Measurements from ENCODE around the gene ZNF277. TPM values are rescaled to one million over a fixed set of nuclear protein-coding genes. Genes with fewer than 3 reads are reported as not detected.

Gene ZNF277
- total RNA-seq, 8 experiments from 2014 or later: 20.7 to 29.9 (median 28.0) TPM

DNA sequence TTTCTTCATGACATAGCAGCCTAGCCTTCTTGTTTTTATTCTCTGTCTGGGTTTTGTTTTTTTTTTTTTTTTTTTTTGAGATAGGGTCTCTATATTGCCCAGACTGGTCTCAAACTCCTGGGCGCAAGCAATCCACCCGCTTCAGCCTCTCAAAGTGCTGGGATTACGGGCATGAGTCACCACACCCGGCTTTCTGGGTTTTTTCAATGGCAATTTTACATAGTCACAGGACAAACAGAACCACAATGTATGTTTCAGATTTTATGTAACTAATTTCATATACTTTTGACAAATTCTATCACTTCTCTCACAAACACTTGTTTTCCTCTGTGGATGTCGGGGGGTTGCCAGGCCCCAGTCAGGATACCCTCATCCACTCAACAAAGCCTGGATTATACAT is 16.8 kb upstream of the ZNF277 start:
- in situ Hi-C loops (cut with MboI; ENCODE audit: low pct_unique_long_range_greater_than_20kb in 2 of 9, low sequenced_read_pairs in 9 of 9, unreplicated experiment in 9 of 9): no loop called here
- Histone ChIP-seq H3K4me3 (no peak overlapping the region), H3K4me1 (replicated peaks in 1 of 2) (peaks cover 0 to 2% of the 10 kb centered on the region in 2 donors), H3K27ac (no peak overlapping the region)
- no peak for ATAC-seq (replicated peaks in 6 of 8)
- WGBS, 10 experiments: 88 to 100% (median 100%) methylated on average over 1 to 5 of the region's 5 CpGs; no CpG with 5 or more reads in 1 of the 10 experiments

DNA sequence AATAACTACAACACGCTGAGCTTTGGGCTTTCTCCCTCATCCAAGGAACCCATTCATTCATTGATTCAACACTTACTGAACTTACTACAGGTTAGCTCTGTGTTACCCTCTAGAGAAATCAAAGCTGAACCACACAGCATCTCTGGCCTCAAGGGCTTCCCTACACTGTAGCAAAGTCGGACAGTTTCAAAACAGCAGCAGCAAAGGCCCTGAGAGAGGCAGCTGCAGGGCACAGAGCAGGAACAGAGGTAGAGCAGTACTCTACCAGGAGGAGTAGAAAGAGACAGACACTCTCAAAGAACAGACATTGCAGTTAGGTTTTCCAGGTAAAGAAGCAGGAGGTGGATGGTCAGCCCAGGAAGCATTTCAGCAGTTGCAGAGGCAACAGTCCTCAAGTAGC is 16.4 kb upstream of the ZNF277 start:
- ATAC-seq (replicated peaks in 6 of 8): no peak
- 80 to 100% (median 86%) methylated on average over 1 to 2 of the region's 2 CpGs; no CpG with 5 or more reads in 5 of the 10 experiments for WGBS, 10 experiments
- Histone ChIP-seq H3K27ac (no peak overlapping the region), H3K4me1 (replicated peaks in 1 of 2) (no peaks in the 10 kb centered on the region), H3K4me3 (no peak overlapping the region)
- in situ Hi-C loops (cut with MboI; ENCODE audit: low pct_unique_long_range_greater_than_20kb in 2 of 9, low sequenced_read_pairs in 9 of 9, unreplicated experiment in 9 of 9): no loop called here

DNA sequence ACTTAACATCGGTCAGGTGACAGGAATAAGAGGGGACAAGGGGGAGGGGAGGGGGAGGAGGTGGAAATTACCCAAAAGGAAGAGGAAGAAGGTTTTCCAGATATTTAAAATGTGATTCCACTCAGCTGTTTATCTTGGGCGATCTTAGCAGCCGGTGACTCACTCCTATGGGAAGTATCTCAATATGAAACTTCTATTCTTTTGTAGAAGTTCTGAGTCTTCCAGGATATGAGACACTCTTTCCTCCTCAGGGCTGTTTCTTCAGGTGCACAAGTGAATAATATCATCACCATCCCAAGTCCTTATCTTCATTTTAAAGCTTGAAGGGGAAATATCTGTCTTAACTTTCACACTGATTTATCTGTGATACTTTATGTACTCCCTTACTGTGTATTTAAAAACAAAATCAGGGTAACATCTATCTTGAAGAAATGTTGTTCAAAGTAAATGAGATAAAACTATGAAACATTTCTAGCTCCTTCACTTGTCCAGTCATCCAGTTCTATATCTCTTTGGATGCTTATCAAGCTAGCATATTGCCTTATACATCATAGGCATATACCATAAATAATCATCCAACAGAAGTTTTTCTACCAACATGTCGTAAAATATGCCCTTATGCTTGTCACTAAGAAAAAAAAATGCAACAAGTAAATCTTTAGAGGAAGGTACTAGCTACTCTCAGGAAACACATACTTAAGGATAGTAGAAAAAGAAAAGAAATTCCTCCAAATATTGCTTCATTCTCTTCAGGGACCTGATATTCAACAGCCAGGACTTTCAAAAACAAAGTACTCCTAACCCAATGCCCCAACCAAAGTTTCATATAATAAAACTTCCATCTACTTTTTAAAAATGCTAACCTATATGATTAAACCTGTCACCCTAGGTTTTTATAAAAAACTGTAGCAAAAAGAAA is 14.0 kb upstream of the ZNF277 start:
- peak in 3 of 8 experiments; percentile 65 to 83 (median 78) for ATAC-seq (replicated peaks in 6 of 8)

DNA sequence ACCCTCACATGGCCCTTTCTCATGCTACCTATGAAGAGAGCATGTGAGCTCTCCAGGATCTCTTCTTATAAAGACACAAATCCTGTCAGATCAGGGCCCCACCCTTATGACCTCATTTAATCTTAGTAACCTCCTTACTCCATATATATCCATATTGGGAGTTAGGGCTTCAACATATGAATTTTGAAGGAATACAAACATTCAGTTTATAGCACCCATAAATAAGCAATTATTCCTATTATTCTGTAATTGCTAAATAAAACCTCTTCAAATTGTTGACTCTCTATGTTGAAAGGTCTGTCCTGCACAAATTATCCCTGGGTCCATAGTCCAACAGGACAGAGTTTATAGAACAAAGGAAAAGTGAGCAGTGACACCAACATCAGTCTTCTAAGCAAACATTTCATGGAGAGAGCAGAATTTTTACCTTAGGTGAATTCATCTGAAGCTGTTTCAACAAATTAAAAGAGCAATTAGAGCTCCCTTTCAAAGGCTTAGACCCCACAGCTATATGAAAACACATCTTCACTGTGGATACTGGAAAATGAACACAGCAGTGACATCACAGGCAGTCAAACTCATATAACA is 12.5 kb upstream of the ZNF277 start:
- peak in 1 of 8 experiments; percentile 26 for ATAC-seq (replicated peaks in 6 of 8)
- in situ Hi-C loops (cut with MboI; ENCODE audit: low pct_unique_long_range_greater_than_20kb in 2 of 9, low sequenced_read_pairs in 9 of 9, unreplicated experiment in 9 of 9): no loop called here
- no peak overlapping the region for H3K27ac ChIP-seq

More for the DNA sequence above, 14.0 kb upstream of the ZNF277 start:
- Histone ChIP-seq H3K4me3 (no peak overlapping the region), H3K4me1 (replicated peaks in 1 of 2) (peaks cover 0 to 8% of the 10 kb centered on the region in 2 donors), H3K27ac (no peak overlapping the region)
- in situ Hi-C loops (cut with MboI; ENCODE audit: low pct_unique_long_range_greater_than_20kb in 2 of 9, low sequenced_read_pairs in 9 of 9, unreplicated experiment in 9 of 9): no loop called here
- WGBS, 10 experiments: 27 to 100% (median 95%) methylated on average over 1 to 3 of the region's 4 CpGs

DNA sequence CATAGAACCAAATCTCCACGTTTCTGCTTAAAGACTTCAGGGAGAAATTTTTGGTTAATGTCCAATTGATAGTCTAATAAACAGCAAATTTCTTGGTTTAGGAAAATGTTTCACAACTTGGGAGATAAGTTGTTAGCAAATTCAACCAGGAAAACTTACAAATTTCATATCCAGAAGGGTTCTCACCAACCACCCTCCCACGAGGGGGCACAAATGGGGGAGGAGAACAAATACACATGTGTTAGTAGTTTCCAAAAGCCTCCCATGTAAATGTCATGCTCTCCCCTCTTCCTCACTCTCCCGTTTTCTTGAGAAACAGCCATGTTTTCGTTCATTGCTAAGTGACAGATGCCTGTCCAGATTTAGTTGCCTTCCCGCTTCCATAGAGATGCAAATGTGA is 10.8 kb upstream of the ZNF277 start:
- in situ Hi-C loops (cut with MboI; ENCODE audit: low pct_unique_long_range_greater_than_20kb in 2 of 9, low sequenced_read_pairs in 9 of 9, unreplicated experiment in 9 of 9): no loop called here
- 50 to 87% (median 79%) methylated on average over 2 to 5 of the region's 5 CpGs; no CpG with 5 or more reads in 1 of the 10 experiments for WGBS, 10 experiments
- no peak for ATAC-seq (replicated peaks in 6 of 8)
- Histone ChIP-seq H3K4me1 (replicated peaks in 1 of 2) (peaks cover 0 to 8% of the 10 kb centered on the region in 2 donors), H3K4me3 (no peak overlapping the region), H3K27ac (no peak overlapping the region)

More for the DNA sequence above, 12.5 kb upstream of the ZNF277 start:
- H3K4me1 ChIP-seq (replicated peaks in 1 of 2): peaks cover 0 to 8% of the 10 kb centered on the region in 2 donors
- H3K4me3 ChIP-seq: no peak overlapping the region

DNA sequence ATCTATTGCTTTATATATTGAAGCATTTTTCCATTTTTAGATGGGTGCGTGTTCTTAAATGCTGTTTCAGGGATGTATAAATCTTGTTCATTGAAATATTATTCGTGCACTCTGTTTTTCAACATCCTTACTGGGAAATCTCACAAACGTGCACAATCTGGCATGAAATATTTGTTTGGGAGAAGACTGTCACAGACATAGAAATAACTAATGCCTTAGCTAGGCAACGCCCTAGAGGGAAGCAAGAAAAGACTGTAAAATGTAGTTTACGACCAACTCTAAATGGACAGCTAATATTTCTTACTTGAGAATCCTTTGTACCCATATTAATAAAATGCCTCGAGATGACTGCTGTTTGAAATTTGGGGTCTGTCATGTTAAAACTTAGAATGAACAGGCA is 9.2 kb upstream of the ZNF277 start:
- in situ Hi-C loops (cut with MboI; ENCODE audit: low pct_unique_long_range_greater_than_20kb in 2 of 9, low sequenced_read_pairs in 9 of 9, unreplicated experiment in 9 of 9): no loop called here
- H3K27ac ChIP-seq: no peak overlapping the region
- peaks cover 0 to 8% of the 10 kb centered on the region in 2 donors for H3K4me1 ChIP-seq (replicated peaks in 1 of 2)
- no peak overlapping the region for H3K4me3 ChIP-seq
- WGBS, 10 experiments: 52 to 90% (median 71%) methylated on average over 3 to 6 of the region's 6 CpGs
- peak in 1 of 8 experiments; percentile 26 for ATAC-seq (replicated peaks in 6 of 8)

DNA sequence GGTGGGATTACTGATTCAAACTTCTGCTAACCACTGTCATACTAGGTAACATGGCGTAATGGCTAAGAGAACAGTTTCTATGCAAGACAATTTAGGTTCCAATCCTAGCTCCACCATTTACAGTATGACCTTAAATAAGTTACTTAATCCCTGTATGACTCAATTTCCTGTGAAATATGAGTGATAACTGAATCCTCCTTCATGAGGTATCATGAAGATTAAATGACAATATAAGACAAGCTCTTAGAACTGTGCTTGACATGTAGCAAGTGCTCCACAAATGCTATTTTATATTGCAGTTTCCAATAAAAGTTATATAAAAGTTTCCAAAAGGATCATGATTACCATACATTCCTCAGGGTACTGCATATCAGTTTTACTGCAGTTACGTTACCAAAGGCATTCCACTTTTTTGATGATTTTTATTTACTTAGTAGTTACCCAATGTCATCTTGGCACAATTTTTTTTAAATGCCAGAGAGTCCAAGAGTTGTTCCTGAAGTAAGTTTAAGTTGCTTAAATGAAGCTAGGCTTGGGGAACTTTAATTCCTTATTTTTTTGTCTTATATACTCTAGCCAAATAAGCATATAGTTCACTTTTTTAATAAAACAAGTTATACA is 7.3 kb upstream of the ZNF277 start:
- no peak for ATAC-seq (replicated peaks in 6 of 8)
- 77 to 100% (median 96%) methylated on average over 1 to 2 of the region's 2 CpGs for WGBS, 10 experiments
- Histone ChIP-seq H3K4me3 (no peak overlapping the region), H3K27ac (no peak overlapping the region), H3K4me1 (replicated peaks in 1 of 2) (peaks cover 2 to 8% of the 10 kb centered on the region in 2 donors)
- in situ Hi-C loops (cut with MboI; ENCODE audit: low pct_unique_long_range_greater_than_20kb in 2 of 9, low sequenced_read_pairs in 9 of 9, unreplicated experiment in 9 of 9): no loop called here

DNA sequence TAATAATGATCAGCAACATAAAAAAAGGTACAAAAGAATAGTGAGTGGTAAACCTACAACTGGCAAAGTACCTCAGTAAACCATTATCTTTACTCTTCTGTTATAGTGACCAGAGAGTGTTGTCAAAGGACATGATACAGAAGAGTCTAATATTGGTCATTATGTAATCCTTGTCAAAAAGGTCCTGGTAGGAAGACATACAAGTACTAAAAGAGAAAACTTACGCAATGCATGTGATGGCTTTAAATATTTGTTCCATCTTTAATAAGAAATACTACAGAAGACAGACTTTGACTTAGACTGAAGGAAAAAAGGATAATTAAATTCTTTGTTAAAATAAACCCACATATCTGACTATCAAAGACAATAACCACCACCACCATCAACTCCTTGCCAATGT is 6.8 kb upstream of the ZNF277 start:
- in situ Hi-C loops (cut with MboI; ENCODE audit: low pct_unique_long_range_greater_than_20kb in 2 of 9, low sequenced_read_pairs in 9 of 9, unreplicated experiment in 9 of 9): loop anchor here in 3 of 9 experiments (25.0 kb wide), 2 partner anchors 188 to 213 kb away; no protein-coding TSS in a partner anchor
- 89 to 100% (median 100%) methylated on average over 1 of the region's 1 CpG; no CpG with 5 or more reads in 2 of the 10 experiments for WGBS, 10 experiments
- H3K4me1 ChIP-seq (replicated peaks in 1 of 2): peaks cover 2 to 8% of the 10 kb centered on the region in 2 donors
- H3K4me3 ChIP-seq: no peak overlapping the region
- H3K27ac ChIP-seq: no peak overlapping the region
- ATAC-seq (replicated peaks in 6 of 8): no peak

DNA sequence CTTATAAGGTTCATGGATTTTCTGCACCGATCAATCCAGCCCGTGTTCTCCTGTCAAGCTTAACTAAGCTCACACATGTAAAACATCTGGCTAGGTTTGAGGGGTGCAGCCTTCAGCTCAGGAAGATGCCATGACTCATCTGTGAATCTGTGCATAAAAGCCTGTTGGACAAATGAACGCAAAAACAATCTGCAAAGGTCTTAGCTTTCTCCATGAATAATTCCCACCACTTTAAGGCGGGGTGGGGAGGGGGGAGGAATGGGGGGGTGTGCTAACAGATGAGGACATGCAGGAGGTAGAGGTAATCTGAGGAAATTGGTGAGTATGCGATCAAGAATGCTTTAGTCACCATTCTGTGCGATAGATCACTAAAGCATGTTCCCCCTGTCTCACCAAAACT is 5.1 kb upstream of the ZNF277 start:
- peak in 3 of 8 experiments; percentile 2 to 32 (median 15) for ATAC-seq (replicated peaks in 6 of 8)
- Histone ChIP-seq H3K27ac (no peak overlapping the region), H3K4me3 (no peak overlapping the region), H3K4me1 (replicated peaks in 1 of 2) (peaks cover 2 to 8% of the 10 kb centered on the region in 2 donors)
- in situ Hi-C loops (cut with MboI; ENCODE audit: low pct_unique_long_range_greater_than_20kb in 2 of 9, low sequenced_read_pairs in 9 of 9, unreplicated experiment in 9 of 9): loop anchor here in 3 of 9 experiments (25.0 kb wide), 2 partner anchors 186 to 211 kb away; no protein-coding TSS in a partner anchor
- 0 to 100% (median 83%) methylated on average over 1 to 3 of the region's 6 CpGs; no CpG with 5 or more reads in 3 of the 10 experiments for WGBS, 10 experiments

DNA sequence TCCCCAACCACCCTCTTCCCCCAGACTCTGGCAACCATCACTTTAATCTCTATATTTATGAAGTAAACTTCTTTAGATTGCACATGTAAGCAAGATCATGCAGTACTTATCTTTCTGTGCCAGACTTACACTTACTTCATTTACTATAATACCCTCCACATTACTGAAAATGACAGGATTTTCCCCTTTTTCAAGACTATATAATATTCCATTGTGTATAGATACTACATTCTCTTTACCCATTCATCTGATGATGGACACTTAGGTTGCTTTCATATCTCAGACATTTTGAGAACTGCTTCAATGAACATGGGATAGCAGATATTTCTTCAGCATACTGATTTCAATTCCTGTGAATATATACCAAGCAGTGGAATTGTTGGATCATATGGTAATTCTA is 4.7 kb upstream of the ZNF277 start:
- Histone ChIP-seq H3K27ac (no peak overlapping the region), H3K4me3 (no peak overlapping the region), H3K4me1 (replicated peaks in 1 of 2) (peaks cover 2 to 6% of the 10 kb centered on the region in 2 donors)
- ATAC-seq (replicated peaks in 6 of 8): no peak
- in situ Hi-C loops (cut with MboI; ENCODE audit: low pct_unique_long_range_greater_than_20kb in 2 of 9, low sequenced_read_pairs in 9 of 9, unreplicated experiment in 9 of 9): loop anchor here in 3 of 9 experiments (25.0 kb wide), 2 partner anchors 185 to 210 kb away; no protein-coding TSS in a partner anchor

DNA sequence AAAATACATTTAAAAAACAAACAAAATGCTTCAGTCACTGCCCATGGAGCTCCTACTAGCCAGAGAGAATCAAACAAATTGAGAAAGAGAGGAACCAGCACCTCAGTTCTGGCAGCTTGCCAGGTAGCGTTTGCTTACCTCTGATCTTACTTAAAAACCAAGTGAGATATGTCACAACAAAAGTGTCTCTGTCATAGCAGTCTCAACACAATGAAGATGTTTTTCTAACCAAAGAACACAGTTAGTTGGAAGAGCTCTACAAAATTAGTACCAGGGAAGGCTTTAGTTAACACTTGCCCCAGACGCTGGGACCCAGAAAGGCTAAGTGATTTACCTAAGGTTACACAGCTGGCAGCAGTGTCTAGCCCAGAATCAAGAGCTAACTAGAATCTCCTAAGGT is 3.7 kb upstream of the ZNF277 start:
- no peak for ATAC-seq (replicated peaks in 6 of 8)
- peaks cover 0 to 5% of the 10 kb centered on the region in 2 donors for H3K4me1 ChIP-seq (replicated peaks in 1 of 2)
- 13 to 100% (median 68%) methylated on average over 1 to 2 of the region's 2 CpGs; no CpG with 5 or more reads in 2 of the 10 experiments for WGBS, 10 experiments
- in situ Hi-C loops (cut with MboI; ENCODE audit: low pct_unique_long_range_greater_than_20kb in 2 of 9, low sequenced_read_pairs in 9 of 9, unreplicated experiment in 9 of 9): loop anchor here in 3 of 9 experiments (25.0 kb wide), 2 partner anchors 184 to 209 kb away; no protein-coding TSS in a partner anchor
- no peak overlapping the region for H3K27ac ChIP-seq
- H3K4me3 ChIP-seq: peak overlapping the region in 2 of 5 donors; percentile 3 to 98

DNA sequence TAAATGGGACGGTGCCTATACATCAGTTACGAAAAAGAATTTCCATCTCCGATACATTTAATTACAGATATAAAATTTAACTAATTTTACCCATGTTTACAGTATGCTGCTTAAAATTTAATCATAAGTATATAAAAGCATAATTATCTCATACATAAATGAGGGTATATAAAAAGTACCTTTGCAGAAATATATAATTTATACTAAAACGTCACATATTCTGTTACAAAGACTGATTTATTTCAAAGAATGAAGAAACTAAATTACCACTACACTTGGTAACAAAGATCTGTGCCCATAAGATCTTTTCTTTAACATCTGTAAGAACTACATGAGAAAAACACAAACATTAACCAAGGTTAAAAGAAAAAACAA is 3.1 kb upstream of the ZNF277 start:
- ATAC-seq (replicated peaks in 6 of 8): no peak
- Histone ChIP-seq H3K27ac (no peak overlapping the region), H3K4me3 (peak overlapping the region; percentile 64 to 98 (median 82)), H3K4me1 (replicated peaks in 1 of 2) (peaks cover 0 to 5% of the 10 kb centered on the region in 2 donors)
- in situ Hi-C loops (cut with MboI; ENCODE audit: low pct_unique_long_range_greater_than_20kb in 2 of 9, low sequenced_read_pairs in 9 of 9, unreplicated experiment in 9 of 9): loop anchor here in 3 of 9 experiments (25.0 kb wide), 2 partner anchors 184 to 209 kb away; no protein-coding TSS in a partner anchor
- WGBS, 10 experiments: 50 to 75% (median 64%) methylated on average over 2 to 4 of the region's 4 CpGs

Measured in motor neuron (in vitro differentiated cells).